ENCODE measurements around the gene DNAI1.
A peak's percentile ranks its signal among the peaks of the same experiment; 100 is the strongest.
"Not testable (repeated sequence)": the region's sequence is repeated elsewhere in the genome, so short reads cannot be mapped to it uniquely, and the experiment has no call there.

DNAI1 gene

DNA sequence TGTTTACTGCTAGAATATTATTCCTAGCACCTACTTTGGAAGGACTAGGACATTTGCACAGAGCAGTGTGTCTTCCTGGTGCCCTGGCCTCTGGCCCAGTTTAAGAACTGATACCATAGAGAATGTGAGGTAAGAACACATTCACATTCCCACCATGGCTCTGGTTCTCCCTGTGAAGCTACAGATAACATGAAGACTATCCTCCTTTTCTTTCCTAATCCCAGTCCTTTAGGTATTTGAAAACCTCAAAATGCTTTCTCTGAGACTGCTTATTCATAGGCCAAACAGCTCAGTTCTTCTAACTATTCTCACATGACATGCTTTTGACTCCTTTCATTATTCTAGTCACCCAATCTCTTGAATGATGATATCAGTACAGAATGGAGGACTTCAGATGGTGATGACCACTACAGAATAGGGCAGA lies 12.1 kb upstream of the DNAI1 start:
- no peak overlapping the region for H3K4me3 ChIP-seq (ENCODE audit: low read depth, low read length)
- no peak for DNase-seq (ENCODE audit: low read depth)

DNA sequence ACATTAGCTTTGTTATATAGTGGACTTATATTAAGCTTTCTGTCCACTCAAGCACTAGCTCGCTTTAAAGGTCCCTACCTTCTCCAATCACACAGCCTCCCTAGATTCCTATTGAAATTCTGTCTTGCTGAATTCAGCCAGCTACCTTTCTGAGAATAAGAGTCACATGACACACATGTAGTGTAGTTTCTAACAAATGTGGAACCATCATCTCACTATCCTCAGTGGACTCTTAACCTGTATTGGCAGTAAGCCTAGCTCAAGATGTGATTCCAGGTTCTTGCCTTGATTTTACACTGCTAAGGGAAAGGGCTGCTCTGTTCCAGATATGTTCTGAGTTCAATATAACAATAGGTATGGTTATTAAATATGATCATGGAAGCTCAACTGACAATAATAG lies 11.7 kb upstream of the DNAI1 start:
- H3K4me3 ChIP-seq (ENCODE audit: low read depth, low read length) = no peak overlapping the region
- DNase-seq (ENCODE audit: low read depth) = no peak

DNA sequence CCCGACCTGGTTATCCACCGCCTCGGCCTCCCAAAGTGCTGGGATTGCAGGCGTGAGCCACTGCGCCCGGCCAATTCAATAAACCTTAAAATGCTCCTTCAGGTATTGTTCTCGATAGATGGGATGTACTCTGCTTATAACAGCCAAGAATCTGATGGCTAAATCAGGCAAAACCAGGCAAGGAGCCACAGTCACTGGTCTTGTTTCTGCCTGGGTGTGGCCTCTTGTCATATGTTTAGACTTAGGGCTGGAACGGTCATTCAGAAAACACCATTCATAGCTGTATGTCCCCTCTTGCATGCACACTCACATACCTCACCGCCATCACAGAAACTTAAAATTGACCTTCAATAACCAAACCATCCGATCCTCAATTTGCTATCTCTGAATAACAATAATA lies 8.0 kb upstream of the DNAI1 start:
- no peak overlapping the region for H3K4me3 ChIP-seq (ENCODE audit: low read depth, low read length)
- DNase-seq (ENCODE audit: low read depth) = no peak

DNA sequence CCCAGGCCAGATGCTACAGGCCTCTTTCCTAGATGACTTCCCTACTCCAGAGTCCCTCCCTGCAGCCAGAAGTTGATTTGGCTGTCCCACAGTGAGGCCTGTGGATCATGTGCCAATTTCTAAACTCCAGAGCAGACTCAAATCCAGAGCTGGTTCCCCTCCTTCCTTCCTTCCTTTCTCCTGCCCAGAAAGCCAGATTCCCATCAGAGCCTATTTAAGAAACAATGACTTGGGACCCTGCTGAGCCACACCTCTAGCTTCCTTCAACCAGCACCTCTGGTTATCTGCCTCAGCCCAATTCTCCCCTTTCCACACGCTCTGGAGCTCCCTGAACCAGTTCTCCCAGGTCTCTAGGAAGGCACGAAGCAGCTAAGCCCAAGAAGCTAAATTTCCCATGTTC lies 7.5 kb upstream of the DNAI1 start:
- H3K4me3 ChIP-seq (ENCODE audit: low read depth, low read length) = no peak overlapping the region
- no peak for DNase-seq (ENCODE audit: low read depth)

DNA sequence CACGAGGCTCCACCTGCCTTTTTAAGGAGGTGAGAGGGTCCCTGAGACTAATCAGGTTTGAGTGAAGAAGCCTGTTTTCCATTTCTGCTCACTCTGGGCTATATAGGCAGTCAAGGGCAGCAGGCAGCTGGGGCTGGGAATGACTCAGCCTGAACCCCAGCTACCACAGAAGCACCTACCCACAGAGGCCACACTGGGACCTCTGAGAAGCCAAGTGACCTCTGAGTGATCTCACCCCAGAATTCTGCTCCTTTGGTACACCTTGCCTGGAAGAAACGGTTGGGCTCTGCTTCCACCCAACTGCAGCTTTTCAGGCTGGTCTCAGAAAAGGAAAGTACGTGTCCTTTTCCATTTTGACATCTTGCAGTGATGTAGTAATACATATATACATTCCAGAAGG lies 7.1 kb upstream of the DNAI1 start:
- DNase-seq (ENCODE audit: low read depth) = no peak
- no peak overlapping the region for H3K4me3 ChIP-seq (ENCODE audit: low read depth, low read length)

DNA sequence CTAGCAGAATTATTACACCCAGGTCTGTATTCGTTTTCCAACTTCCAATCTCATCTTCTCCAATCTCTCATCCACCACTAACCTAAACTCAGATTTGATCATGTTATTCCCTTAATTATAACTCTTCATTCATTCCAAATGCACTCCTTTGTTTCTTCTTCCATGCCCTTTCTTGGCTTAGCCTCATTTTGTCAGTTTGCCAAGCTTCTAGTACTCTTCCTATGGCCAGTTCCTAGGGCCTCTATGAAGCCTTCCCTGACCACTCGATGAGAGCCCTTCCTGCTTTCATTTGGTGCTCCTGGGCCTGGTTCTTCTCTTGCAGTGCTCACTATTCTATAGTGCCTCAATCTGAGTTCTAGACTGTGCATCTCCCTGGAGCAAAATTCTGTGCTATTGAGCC lies 6.0 kb upstream of the DNAI1 start:
- H3K4me3 ChIP-seq (ENCODE audit: low read depth, low read length) = no peak overlapping the region

DNA sequence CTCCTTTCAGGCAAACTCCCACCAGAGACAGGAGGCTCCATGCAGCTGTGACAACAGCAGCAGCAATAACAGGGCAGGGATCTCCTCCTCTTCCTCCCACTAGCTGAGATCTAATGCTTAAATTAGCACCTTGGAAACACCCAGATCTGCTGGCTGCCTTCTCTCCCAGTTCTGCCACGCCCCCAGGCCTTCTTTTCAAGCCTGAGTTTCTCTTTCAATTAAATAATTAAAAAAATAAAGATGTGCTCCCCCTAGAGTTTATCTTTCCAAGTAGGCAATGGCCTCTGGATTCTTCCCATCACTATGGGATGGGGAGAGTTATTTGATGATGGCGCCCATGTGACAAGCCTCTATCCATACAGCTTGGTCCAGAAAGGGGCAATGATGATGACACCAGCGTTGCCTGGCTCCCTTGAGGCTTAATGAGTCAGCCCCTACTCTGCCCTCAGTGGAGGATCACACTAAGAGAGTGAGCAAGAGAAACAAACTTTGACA lies 4.0 kb upstream of the DNAI1 start:
- H3K4me3 ChIP-seq (ENCODE audit: low read depth, low read length) = no peak overlapping the region
- DNase-seq (ENCODE audit: low read depth) = peak; percentile 73

More for the DNA sequence above, 6.0 kb upstream of the DNAI1 start:
- no peak for DNase-seq (ENCODE audit: low read depth)

DNA sequence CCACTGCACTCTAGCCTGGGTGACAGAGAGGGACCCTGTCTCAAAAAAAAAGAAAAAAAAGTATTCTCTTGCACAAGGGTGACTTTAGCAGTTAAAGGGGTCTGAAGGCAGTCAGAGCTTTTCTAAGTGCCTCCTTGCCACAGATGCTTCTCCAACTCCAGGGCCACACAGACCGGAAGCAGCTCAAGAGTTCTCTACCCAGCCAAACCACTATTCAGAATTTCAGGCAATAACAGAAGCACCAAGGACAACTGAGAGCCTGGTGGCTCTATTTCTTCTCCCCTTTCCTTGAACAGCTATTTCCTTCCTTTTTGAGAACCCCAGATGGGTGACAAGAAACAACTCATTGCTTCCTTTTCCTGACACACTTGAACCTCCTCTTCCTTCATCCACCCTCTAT lies 2.5 kb upstream of the DNAI1 start:
- H3K4me3 ChIP-seq (ENCODE audit: low read depth, low read length) = no peak overlapping the region
- DNase-seq (ENCODE audit: low read depth) = no peak

DNA sequence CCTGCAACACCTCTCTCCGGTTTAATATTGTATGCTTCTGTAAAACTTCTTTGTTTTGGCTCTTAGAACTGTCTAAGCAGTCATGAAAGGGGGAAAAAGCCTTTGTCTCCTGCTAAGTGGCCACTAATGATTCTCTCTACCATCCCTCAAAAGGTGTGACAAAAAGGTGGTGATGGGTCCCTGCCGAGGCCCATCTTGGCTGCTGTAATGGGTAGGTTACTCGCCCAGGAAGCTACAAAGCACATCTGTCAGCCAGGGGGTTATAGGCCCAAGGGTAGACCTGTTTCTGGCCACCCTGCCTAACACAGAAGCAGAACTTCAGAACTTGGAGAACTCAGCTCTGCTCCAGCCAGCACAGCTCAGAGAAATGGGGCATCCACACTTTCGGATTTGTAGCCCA lies 1.9 kb upstream of the DNAI1 start:
- H3K4me3 ChIP-seq (ENCODE audit: low read depth, low read length) = peak overlapping the region; percentile 77
- DNase-seq (ENCODE audit: low read depth) = no peak

DNA sequence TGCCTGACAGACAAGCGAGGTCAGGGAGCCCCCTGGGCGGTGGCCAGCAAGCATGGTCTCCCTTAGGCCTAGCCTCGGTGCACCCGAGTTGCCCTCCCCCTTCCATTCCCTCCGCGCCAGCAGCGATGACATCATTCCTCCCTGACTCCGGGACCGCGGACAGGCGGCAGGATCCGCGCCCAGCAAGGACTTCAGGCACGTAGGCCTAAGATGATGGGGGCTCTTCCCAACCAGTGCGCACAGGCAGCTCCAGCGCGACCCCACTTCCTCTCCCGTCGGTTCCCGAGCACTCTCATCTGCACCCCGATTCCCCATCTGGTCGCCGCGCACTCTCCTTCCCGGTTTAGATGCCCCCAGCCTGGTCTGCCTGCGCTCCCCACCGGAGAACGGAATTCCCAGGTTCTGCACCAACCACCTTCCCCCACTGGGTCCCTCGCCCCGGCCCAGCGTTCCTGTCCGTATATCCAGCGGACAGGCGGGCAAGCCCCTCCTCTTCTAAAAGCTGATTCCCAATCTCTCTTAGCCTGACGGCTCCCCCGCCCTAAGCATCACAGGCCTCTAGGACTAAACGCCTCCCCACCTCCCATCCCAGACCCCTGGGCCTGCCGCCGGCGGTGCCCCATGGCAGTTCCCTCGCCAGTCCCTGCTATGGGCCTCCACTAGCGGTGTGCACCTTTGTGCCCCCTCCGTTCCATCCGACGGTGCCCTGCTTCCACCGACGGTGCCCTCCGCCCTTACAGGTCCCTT lies 1.2 kb upstream of the DNAI1 start:
- peak; percentile 33 for DNase-seq (ENCODE audit: low read depth)
- peak overlapping the region; percentile 77 for H3K4me3 ChIP-seq (ENCODE audit: low read depth, low read length)

DNA sequence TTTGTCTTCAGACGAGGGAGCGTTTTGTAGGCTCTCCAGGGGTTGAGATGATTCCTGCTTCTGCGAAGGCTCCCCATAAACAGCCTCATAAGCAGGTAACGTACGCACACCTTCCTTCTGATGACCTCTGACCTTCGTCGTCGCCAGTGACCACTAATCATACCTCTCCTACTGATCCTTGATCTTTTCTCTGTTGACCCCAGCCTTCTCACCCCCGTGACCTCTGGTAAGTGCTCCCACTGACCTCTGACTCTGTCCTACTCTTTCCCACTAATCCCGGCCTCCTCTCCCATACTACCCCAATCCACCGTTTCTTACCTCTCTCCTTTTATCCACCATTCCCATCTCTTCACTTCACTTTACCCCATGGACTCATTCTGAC lies 345 bp downstream of the DNAI1 start:
- DNase-seq (ENCODE audit: low read depth) = no peak
- H3K4me3 ChIP-seq (ENCODE audit: low read depth, low read length) = peak overlapping the region; percentile 77

DNA sequence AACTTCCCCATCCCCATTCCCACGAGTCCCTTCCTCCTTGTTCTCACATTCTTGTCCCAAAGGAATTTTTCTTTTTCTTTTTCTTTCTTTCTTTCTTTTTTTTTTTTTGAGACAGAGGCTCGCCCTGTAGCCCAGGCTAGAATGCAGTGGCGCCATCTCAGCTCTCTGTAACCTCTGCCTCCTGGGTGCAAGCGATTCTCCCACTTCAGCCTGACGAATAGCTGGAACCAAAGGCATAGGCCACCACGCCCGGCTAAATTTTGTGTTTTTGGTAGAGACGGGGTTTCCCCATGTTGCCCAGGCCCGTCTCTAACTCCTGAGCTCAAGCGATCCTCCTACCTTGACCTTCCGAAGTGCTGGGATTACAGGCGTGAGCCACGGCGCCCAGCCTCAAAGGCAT lies 751 bp downstream of the DNAI1 start:
- no peak overlapping the region for H3K4me3 ChIP-seq (ENCODE audit: low read depth, low read length)
- DNase-seq (ENCODE audit: low read depth) = no peak

DNA sequence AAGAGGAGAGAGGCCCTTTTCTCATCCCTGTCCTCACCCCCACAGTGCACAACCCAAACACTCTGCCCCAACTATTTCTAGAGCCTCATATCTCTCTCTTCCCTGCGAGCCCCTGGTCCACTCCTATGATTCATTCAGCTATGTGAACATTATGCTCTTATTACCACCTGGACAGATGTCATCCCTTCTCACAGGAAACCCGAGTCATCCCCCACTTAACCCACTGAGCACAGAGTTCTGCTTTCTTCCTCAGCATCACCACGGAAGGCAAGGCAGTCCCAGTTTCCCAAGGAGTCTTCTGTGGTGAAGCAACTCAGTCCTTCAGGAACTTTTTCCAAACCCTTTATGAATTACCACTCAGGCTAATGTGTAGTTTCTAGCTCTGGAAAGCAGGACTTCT lies 1.3 kb downstream of the DNAI1 start:
- DNase-seq (ENCODE audit: low read depth) = peak; percentile 50
- H3K4me3 ChIP-seq (ENCODE audit: low read depth, low read length) = no peak overlapping the region

DNA sequence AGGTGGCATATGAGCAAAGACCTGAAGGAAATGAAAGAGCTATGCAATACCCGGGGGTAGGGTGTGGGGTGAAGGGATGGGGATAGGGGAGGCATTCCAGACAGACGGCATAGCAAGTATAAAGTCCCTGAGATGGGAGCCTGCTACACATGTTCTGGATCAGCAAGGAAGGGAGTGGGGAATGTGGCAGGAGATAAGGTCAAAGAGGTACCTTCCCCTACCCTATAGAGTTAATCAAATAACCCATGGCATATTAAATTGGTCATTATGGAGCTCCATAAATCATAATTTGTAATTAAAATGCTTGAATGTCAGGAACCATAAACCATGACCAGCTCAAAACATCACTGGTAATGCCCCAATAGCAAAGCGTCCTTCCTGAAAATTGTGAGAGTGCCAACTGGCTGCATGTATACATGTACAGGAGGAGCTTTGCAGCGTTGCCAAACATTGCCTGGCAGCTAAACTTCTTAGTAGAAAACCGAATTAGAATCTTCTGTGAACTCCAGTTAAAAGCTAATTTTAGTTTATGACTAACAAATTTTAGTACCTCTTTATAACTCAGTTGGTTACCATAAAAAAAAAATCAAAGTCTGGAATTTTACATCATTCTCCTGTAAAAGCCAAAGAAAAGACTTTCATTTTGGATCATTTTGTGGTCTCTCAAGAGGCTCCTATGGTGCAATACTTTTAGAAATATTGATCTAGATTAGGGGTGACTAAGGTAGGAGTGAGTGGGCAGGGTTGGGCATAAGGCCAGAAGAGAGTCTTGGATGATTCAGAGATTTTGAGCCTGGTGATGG lies 4.7 kb downstream of the DNAI1 start:
- peak; percentile 71 for DNase-seq (ENCODE audit: low read depth)

DNA sequence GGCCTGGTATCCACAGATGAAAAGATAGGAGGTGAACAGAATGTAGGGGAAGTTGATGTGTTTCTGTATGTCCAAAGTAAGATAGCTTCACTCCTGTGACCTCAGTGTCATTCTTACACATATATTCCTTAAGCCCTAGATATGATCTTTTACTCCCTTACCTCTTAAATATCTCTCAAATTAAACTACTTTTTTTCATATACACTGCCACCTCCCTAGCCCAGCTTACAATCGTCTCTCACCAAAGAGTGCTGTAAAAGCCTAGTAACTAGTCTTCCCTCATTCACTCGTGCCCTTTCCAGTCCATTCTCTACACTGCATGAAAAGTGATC lies 5.3 kb downstream of the DNAI1 start:
- H3K4me3 ChIP-seq (ENCODE audit: low read depth, low read length) = no peak overlapping the region
- no peak for DNase-seq (ENCODE audit: low read depth)

More for the DNA sequence above, 4.7 kb downstream of the DNAI1 start:
- no peak overlapping the region for H3K4me3 ChIP-seq (ENCODE audit: low read depth, low read length)

DNA sequence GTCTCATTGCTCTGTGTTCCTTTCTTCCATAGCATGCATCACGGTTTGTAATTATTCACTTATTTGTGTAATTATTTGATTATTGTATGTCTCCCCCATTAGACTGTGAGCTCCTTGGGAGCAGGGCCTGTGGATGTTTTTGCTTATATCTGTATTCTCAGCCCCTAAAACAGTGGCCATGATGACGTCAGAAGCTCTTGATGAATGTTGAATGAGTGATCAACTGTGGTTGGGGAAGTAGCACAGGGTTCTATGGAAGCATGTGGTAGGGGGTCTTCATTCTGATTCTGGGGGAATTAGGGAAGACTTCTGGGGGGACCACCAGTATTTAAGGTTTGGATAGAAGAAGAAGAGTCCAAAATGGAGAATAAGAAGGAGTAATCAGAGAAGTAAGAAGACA lies 6.0 kb downstream of the DNAI1 start:
- no peak for DNase-seq (ENCODE audit: low read depth)
- H3K4me3 ChIP-seq (ENCODE audit: low read depth, low read length) = no peak overlapping the region

DNA sequence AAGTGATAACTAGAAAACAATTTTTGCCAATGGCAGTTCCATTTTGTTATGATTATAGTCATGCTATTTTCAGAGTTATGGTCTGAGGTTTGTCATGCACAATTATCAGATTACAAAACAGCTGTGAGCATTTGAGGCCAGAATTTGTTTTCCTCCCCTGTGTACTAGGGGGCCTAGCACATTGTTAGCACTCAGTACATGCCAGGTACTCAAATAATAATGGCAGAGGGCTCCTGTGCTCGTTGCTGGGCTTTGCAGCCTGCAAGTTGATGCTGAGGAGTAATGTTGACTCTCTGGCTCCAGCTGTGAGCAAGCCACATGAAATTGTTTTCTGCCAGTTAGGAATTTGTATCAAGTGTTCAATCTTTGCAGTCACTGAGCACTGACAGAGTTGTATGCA lies 6.9 kb downstream of the DNAI1 start:
- DNase-seq (ENCODE audit: low read depth) = no peak
- no peak overlapping the region for H3K4me3 ChIP-seq (ENCODE audit: low read depth, low read length)

DNA sequence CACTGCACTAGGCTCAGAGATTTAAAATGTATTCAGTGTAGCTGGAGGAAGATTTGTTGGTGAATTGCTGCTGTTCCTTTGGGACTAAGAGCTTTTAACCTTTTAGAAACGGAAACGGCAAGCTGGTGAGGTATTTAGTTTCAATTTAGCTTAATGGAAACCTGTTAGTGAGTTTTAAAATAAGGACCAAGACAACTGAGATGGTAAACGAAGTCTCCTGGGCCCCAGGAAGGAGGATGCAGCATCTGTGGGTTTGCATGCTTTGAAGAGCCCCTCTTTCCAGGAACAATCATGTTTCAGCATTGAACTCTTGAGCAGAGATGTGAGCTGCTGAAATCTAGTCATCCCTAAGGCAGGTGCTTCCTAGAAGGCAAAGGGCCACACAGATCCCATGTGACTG lies 16.5 kb downstream of the DNAI1 start:
- no peak for DNase-seq (ENCODE audit: low read depth)
- H3K4me3 ChIP-seq (ENCODE audit: low read depth, low read length) = no peak overlapping the region

DNA sequence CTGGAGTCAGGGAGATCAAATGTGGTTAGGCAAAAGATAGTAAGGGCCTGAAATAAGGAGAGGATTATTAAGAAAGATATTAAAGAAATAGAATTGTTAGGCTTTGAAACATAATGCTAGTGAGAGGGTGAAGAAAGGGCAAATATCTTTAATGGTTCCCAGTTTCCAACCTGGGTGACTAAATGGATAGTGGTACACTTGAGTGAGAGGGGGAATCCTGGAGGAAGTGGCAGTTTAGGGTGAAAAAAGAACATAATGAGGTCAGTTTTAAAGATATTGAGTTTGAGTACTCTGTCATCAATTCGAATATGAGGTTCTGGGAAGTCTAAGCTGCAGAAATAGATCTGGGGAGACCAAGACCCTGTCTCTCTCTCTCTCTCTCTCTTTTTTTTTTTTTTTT lies 18.9 kb downstream of the DNAI1 start:
- H3K4me3 ChIP-seq (ENCODE audit: low read depth, low read length) = no peak overlapping the region
- no peak for DNase-seq (ENCODE audit: low read depth)

DNA sequence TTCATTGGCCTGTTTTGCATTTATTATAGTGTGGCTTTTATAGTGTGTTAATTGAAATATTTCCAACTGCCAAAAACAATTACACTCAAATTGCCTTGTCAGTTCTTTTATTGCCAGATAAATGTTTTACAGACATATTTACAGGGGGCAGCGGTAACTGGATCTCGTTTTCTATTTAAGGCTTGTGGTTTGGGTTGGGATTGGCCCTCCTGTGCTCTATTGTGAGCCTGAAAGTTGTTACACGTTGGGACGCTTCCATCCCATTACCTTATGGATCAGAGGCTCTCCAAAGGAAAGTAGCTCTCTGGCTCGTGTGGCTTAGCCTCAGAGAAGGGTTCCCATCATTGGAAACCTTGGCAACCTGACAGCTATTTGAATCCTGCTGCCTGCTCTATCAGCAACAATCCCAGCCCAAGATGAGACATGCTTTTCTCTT lies 20.8 kb downstream of the DNAI1 start:
- H3K4me3 ChIP-seq (ENCODE audit: low read depth, low read length) = no peak overlapping the region

DNA sequence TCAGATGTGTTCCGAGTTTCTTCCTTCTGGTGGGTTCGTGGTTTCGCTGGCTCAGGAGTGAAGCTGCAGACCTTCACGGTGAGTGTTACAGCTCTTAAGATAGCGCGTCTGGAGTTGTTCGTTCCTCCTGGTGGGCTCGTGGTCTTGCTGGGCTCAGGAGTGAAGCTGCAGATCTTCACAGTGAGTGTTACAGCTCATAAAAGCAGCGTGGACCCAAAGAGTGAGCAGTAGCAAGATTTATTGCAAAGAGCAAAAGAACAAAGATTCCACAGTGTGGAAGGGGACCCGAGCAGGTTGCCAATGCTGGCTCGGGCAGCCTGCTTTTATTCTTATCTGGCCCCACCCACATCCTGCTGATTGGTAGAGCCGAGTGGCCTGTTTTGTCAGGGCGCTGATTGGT lies 23.0 kb downstream of the DNAI1 start:
- DNase-seq (ENCODE audit: low read depth); H3K4me3 ChIP-seq (ENCODE audit: low read depth, low read length): not testable (repeated sequence)

More for the DNA sequence above, 20.8 kb downstream of the DNAI1 start:
- no peak for DNase-seq (ENCODE audit: low read depth)

Data from skeletal muscle cell (primary cell).